GM12875 (cell line): ENCODE data around the gene TBXT.

Experiments
- H3K4me3 ChIP-seq: one replicate; pipeline ENCODE4 v1.5.1; 2011; ENCODE audit warnings: low read depth, low read length, control low read depth
- TF ChIP-seq, protein P1 (sequence below): IDR thresholded peaks from 2 replicates; pipeline ENCODE4 v1.5.1; 2011; ENCODE audit warnings: low read depth, mild to moderate bottlenecking, control low read depth, inconsistent platforms, low read length, moderate library complexity, borderline replicate concordance; ENCODE audit not compliant: insufficient read depth

Gene TBXT

DNA sequence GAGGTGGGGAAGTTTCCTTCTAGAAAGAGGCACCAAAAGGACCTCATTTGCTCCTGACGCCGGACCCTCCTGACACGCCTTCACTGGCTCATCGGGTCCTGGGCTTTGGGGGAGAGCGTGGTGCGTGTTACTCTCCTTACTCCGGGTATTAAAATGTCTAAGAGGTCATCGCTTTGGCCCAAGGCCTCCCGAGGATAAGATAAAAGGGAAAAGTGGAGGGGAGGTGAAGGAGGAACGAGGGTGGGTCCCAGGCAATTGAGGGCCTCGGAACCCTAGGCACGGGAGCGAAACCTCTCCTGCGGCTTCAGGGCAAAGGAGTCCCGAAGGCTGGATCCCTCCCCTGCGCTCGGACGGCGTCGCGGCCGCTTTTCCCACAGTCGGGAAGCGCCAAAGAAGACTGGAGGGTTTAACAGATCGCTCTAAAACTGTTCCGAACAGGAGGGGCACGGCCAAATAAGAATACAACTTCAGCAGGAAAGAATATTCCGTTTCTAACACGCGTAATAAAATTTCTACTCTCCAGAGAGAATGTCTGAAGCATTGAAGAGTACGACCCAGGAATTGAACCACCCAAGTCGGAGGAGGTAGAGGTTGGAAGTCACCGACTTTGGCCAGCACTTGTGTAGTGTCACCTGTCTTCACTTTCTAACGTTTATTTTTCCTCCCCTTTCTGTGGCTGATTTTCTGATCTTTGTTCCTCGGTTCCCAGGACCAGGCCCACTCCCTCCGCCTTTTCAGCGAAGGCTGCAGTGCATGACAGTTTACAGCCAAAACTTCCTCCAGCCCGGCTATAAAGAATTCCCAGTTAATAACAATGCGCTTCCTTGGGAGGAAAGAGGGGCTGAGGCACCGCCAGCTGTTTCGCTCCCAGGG, 2.1 kb upstream of the TBXT start:
- TF ChIP-seq, protein P1, sequence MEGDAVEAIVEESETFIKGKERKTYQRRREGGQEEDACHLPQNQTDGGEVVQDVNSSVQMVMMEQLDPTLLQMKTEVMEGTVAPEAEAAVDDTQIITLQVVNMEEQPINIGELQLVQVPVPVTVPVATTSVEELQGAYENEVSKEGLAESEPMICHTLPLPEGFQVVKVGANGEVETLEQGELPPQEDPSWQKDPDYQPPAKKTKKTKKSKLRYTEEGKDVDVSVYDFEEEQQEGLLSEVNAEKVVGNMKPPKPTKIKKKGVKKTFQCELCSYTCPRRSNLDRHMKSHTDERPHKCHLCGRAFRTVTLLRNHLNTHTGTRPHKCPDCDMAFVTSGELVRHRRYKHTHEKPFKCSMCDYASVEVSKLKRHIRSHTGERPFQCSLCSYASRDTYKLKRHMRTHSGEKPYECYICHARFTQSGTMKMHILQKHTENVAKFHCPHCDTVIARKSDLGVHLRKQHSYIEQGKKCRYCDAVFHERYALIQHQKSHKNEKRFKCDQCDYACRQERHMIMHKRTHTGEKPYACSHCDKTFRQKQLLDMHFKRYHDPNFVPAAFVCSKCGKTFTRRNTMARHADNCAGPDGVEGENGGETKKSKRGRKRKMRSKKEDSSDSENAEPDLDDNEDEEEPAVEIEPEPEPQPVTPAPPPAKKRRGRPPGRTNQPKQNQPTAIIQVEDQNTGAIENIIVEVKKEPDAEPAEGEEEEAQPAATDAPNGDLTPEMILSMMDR: no peak
- no peak overlapping the region for H3K4me3 ChIP-seq

- TF ChIP-seq, protein P1: no peak
- H3K4me3 ChIP-seq: no peak overlapping the region
Observed at GRCh38 chr6:166168616-166169548, 1.2 kb upstream of the TBXT start.

GRCh38 chr6:166167258-166167731, 356 bp downstream of the TBXT start:
- TF ChIP-seq, protein P1: no peak
- no peak overlapping the region for H3K4me3 ChIP-seq

- no peak overlapping the region for H3K4me3 ChIP-seq
- TF ChIP-seq, protein P1: no peak
Observed at GRCh38 chr6:166166314-166167257, 1.1 kb downstream of the TBXT start.

GRCh38 chr6:166165558-166166313, 1.9 kb downstream of the TBXT start:
- H3K4me3 ChIP-seq: no peak overlapping the region
- TF ChIP-seq, protein P1: no peak
